Progenitor cell of endocrine pancreas (in vitro differentiated cells): Measurements from ENCODE around the gene VEGFB. TPM values are rescaled to one million over a fixed set of nuclear protein-coding genes. Genes with fewer than 3 reads are reported as not detected.

Experiments used
- DNase-seq: peaks from one replicate; pipeline ENCODE4 v3.0.0; 2021; ENCODE audit warnings: low spot score; ENCODE audit not compliant: unreplicated experiment
- H3K27ac Mint-ChIP-seq: 2 replicates; pipeline ENCODE4 v1.8.0; 2021; ENCODE audit warnings: mild to moderate bottlenecking, moderate library complexity, mixed read lengths
- H3K27me3 Mint-ChIP-seq: 2 replicates; pipeline ENCODE4 v1.8.0; 2021; ENCODE audit warnings: mixed read lengths
- H3K36me3 Mint-ChIP-seq: 2 replicates; pipeline ENCODE4 v1.8.0; 2022; ENCODE audit warnings: mixed read lengths; ENCODE audit not compliant: insufficient read depth
- H3K4me1 Mint-ChIP-seq: 2 replicates; pipeline ENCODE4 v1.8.0; 2021; ENCODE audit warnings: low read depth, mixed read lengths
- H3K4me3 Mint-ChIP-seq: 2 replicates; pipeline ENCODE4 v1.8.0; 2021; ENCODE audit warnings: low read depth, mild to moderate bottlenecking, moderate library complexity, mixed read lengths
- H3K9me3 Mint-ChIP-seq: 2 replicates; pipeline ENCODE4 v1.8.0; 2021; ENCODE audit warnings: low read depth, mixed read lengths
- total RNA-seq: library from RNA; stranded (reverse); gene quantifications from 2 replicates; pipeline ENCODE4 v1.2.1, GENCODE V29; 2021
- TF ChIP-seq, protein P1 (sequence below): fragments of 200-600 bp; sonication (generic); IDR thresholded peaks from one replicate; pipeline ENCODE4 v1.5.0; 2021; ENCODE audit warnings: antibody characterized with exemption, mild to moderate bottlenecking; ENCODE audit not compliant: unreplicated experiment

VEGFB gene
- total RNA-seq, 1 donor from 2014 or later: 68.2 TPM

DNA sequence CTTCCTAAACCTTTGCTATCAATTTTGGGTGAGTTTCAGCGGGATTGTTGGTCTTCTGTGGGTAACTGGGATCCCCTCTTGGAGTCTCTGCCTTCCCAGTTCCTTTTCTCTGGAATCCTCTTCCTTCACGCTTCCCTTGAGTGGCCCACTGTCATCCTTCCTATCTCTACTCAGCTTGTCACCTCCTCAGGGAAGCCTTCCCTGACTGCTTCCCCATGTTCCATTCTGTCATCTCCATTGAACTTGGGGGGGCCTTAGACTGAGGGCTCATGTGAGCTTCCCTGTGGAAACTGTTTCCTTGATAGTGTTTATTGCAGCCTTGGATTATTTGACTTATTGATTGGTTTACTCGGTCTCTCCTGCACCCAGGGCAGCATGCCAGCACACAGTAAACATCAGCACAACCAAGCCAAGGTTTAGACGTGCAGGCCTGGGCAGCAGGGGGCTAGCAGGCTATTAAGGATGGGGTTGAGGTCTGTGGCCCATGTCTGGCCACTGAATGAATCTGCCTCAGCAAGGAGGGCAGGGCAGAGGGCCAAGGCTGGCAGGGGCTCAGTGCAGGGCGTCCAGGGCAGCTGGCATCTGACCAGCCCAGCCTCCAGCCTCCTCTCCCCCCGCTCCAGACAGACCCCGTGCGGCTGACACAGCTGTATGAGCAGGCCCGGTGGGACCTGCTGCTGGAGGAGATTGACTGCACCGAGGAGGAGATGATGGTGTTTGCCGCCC is 15.6 kb upstream of the VEGFB start:
- Mint-ChIP-seq H3K9me3 (no peaks in the 10 kb centered on the region), H3K27me3 (no peaks in the 10 kb centered on the region), H3K4me3 (peak overlapping the region; percentile 9), H3K27ac (no peak overlapping the region), H3K4me1 (peaks cover 6% of the 10 kb centered on the region), H3K36me3 (peaks cover 8% of the 10 kb centered on the region)
- no peak for DNase-seq
- TF ChIP-seq, protein P1, sequence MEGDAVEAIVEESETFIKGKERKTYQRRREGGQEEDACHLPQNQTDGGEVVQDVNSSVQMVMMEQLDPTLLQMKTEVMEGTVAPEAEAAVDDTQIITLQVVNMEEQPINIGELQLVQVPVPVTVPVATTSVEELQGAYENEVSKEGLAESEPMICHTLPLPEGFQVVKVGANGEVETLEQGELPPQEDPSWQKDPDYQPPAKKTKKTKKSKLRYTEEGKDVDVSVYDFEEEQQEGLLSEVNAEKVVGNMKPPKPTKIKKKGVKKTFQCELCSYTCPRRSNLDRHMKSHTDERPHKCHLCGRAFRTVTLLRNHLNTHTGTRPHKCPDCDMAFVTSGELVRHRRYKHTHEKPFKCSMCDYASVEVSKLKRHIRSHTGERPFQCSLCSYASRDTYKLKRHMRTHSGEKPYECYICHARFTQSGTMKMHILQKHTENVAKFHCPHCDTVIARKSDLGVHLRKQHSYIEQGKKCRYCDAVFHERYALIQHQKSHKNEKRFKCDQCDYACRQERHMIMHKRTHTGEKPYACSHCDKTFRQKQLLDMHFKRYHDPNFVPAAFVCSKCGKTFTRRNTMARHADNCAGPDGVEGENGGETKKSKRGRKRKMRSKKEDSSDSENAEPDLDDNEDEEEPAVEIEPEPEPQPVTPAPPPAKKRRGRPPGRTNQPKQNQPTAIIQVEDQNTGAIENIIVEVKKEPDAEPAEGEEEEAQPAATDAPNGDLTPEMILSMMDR: no peak

DNA sequence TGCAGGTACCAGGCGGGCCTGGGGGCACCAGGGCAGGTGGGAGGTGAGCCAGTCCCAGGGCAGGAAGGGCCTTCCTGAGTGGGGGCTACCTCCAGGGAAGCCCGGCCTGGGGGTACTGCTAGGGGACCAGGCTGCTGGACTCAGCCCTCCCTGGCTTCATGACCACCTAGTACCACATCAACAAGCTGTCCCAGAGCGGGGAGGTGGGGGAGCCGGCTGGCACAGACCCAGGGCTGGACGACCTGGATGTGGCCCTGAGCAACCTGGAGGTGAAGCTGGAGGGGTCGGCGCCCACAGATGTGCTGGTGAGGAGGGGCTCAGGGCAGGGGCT is 15.1 kb upstream of the VEGFB start:
- Mint-ChIP-seq H3K27me3 (no peaks in the 10 kb centered on the region), H3K4me1 (peaks cover 6% of the 10 kb centered on the region), H3K36me3 (peaks cover 8% of the 10 kb centered on the region), H3K27ac (no peak overlapping the region), H3K9me3 (no peaks in the 10 kb centered on the region), H3K4me3 (no peak overlapping the region)
- DNase-seq: no peak
- TF ChIP-seq, protein P1: no peak

DNA sequence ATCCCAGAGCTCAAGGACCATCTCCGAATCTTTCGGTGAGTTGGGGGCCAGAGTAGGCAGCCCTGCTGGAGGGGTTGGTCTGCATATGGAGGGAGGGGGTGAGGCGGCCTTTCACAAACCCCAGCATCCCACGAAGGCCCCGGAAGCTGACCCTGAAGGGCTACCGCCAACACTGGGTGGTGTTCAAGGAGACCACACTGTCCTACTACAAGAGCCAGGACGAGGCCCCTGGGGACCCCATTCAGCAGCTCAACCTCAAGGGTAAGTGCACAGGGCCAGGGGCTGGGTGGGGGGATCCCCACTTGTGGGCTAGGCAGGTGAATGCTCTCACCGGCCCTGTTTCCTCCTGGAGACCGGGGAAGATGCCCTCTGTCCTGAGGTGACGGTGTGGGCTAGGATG is 14.6 kb upstream of the VEGFB start:
- Mint-ChIP-seq H3K27me3 (no peaks in the 10 kb centered on the region), H3K27ac (no peak overlapping the region), H3K4me1 (peaks cover 6% of the 10 kb centered on the region), H3K4me3 (no peak overlapping the region), H3K9me3 (no peaks in the 10 kb centered on the region), H3K36me3 (peaks cover 8% of the 10 kb centered on the region)
- TF ChIP-seq, protein P1: no peak
- no peak for DNase-seq

DNA sequence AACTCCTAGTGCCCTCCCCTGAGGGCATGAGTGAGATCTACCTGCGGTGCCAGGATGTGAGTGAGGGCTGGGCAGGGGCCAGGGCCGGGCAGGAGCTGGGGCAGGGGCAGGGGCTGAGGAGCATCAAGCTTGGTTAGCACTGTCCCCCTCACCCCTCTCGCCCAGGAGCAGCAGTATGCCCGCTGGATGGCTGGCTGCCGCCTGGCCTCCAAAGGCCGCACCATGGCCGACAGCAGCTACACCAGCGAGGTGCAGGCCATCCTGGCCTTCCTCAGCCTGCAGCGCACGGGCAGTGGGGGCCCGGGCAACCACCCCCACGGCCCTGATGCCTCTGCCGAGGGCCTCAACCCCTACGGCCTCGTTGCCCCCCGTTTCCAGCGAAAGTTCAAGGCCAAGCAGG is 14.1 kb upstream of the VEGFB start:
- Mint-ChIP-seq H3K4me1 (peaks cover 8% of the 10 kb centered on the region), H3K27ac (no peak overlapping the region), H3K27me3 (no peaks in the 10 kb centered on the region), H3K36me3 (peaks cover 4% of the 10 kb centered on the region), H3K4me3 (no peak overlapping the region), H3K9me3 (no peaks in the 10 kb centered on the region)
- no peak for DNase-seq
- TF ChIP-seq, protein P1: no peak

DNA sequence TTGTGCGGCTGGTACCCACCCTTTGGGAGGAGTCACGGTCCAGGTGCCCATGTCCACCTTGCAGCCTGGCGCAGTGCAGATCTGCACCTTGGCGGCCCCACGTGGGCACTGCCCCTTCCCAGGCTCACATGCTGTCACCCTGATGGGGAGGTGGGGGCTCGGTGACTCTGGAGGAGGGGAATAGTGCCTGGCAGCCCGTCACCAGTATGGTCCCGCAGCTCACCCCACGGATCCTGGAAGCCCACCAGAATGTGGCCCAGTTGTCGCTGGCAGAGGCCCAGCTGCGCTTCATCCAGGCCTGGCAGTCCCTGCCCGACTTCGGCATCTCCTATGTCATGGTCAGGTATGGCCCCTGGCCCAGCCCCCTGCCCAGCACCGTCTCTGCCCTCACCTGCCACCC is 13.6 kb upstream of the VEGFB start:
- H3K36me3 Mint-ChIP-seq: peaks cover 4% of the 10 kb centered on the region
- no peak overlapping the region for H3K27ac Mint-ChIP-seq
- no peak for DNase-seq
- TF ChIP-seq, protein P1: no peak
- no peaks in the 10 kb centered on the region for H3K9me3 Mint-ChIP-seq
- no peaks in the 10 kb centered on the region for H3K27me3 Mint-ChIP-seq
- no peak overlapping the region for H3K4me3 Mint-ChIP-seq
- H3K4me1 Mint-ChIP-seq: peaks cover 10% of the 10 kb centered on the region
